Neuron (in vitro differentiated cells): ENCODE measurements around the gene PATL2.
"Not testable (repeated sequence)": the region's sequence is repeated elsewhere in the genome, so short reads cannot be mapped to it uniquely, and the experiment has no call there.

ENCODE experiments used
- H2AFZ ChIP-seq: one replicate; pipeline ENCODE4 v1.6.1; 2013; ENCODE audit warnings: low read depth, mild to moderate bottlenecking, inconsistent platforms, low read length, moderate library complexity
- H3K27me3 ChIP-seq: one replicate; pipeline ENCODE4 v1.6.1; 2013; ENCODE audit warnings: low read length; ENCODE audit not compliant: insufficient read depth
- H3K36me3 ChIP-seq: one replicate; pipeline ENCODE4 v1.6.1; 2013; ENCODE audit warnings: low read length; ENCODE audit not compliant: insufficient read depth
- H3K4me1 ChIP-seq: one replicate; pipeline ENCODE4 v1.6.1; 2013; ENCODE audit warnings: low read length; ENCODE audit not compliant: insufficient read depth
- H3K4me3 ChIP-seq: 2 replicates; pipeline ENCODE4 v1.5.1; 2013; ENCODE audit warnings: mild to moderate bottlenecking, low read length, moderate library complexity
- H3K9me3 ChIP-seq: one replicate; pipeline ENCODE4 v1.6.1; 2013; ENCODE audit warnings: low read length

Gene PATL2

DNA sequence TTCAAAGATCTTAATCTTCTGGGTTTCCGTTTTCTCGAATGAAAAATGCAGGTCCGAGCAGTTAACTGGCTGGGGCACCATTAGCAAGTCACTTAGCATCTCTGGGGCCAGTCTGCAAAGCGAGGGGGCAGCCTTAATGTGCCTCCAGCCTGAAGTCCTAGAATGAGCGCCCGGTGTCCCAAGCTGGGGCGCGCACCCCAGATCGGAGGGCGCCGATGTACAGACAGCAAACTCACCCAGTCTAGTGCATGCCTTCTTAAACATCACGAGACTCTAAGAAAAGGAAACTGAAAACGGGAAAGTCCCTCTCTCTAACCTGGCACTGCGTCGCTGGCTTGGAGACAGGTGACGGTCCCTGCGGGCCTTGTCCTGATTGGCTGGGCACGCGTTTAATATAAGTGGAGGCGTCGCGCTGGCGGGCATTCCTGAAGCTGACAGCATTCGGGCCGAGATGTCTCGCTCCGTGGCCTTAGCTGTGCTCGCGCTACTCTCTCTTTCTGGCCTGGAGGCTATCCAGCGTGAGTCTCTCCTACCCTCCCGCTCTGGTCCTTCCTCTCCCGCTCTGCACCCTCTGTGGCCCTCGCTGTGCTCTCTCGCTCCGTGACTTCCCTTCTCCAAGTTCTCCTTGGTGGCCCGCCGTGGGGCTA is at the start of gene PATL2, which contains the start of gene B2M:
Gene PATL2 (minus strand): TSS at position 228 of the 647 bp plus-strand sequence. CDS start 34,833 bp downstream, outside the sequence.
Gene B2M (plus strand): TSS at position 422 of the 647 bp plus-strand sequence. CDS start 30 bp downstream, at position 452.
- H2AFZ ChIP-seq: peak within 1 kb of the TSS; percentile 91
- peaks cover 11% of the 10 kb centered on the region for H3K4me1 ChIP-seq
- H3K9me3 ChIP-seq: no peaks in the 10 kb centered on the region
- H3K27me3 ChIP-seq: no peaks in the 10 kb centered on the region
- H3K36me3 ChIP-seq: peaks cover 13% of the 10 kb centered on the region
- H3K4me3 ChIP-seq: peak within 1 kb of the TSS; percentile 80

- peaks cover 2% of the 10 kb centered on the region for H3K9me3 ChIP-seq
- no peaks in the 10 kb centered on the region for H3K36me3 ChIP-seq
- H3K4me1 ChIP-seq: no peaks in the 10 kb centered on the region
- H3K4me3 ChIP-seq: no peak overlapping the region
- H3K27me3 ChIP-seq: peaks cover 2% of the 10 kb centered on the region
- H2AFZ ChIP-seq: no peak overlapping the region
These were observed 42.2 kb upstream of the PATL2 start for GRCh38 chr15:44753345-44753744.

- not testable (repeated sequence) for H3K27me3 ChIP-seq, H3K4me3 ChIP-seq, H3K9me3 ChIP-seq, H3K36me3 ChIP-seq, H2AFZ ChIP-seq, H3K4me1 ChIP-seq
These were observed 32.3 kb upstream of the PATL2 start for GRCh38 chr15:44743454-44743853.

DNA sequence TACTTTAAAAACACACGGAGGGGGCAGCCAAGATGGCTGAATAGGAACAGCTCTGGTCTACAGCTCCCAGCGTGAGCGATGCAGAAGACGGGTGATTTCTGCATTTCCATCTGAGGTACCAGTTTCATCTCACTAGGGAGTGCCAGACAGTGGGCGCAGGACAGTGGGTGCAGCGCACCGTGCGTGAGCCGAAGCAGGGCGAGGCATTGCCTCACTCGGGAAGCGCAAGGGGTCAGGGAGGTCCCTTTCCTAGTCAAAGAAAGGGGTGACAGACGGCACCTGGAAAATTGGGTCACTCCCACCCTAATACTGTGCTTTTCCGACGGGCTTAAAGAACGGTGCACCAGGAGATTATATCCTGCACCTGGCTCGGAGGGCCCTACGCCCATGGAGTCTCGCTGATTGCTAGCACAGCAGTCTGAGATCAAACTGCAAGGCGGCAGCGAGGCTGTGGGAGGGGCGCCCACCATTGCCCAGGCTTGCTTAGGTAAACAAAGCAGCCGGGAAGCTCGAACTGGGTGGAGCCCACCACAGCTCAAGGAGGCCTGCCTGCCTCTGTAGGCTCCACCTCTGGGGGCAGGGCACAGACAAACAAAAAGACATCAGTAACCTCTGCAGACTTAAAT is 28.2 kb upstream of the PATL2 start:
- H3K36me3 ChIP-seq, H2AFZ ChIP-seq, H3K27me3 ChIP-seq, H3K4me1 ChIP-seq, H3K4me3 ChIP-seq, H3K9me3 ChIP-seq: not testable (repeated sequence)

DNA sequence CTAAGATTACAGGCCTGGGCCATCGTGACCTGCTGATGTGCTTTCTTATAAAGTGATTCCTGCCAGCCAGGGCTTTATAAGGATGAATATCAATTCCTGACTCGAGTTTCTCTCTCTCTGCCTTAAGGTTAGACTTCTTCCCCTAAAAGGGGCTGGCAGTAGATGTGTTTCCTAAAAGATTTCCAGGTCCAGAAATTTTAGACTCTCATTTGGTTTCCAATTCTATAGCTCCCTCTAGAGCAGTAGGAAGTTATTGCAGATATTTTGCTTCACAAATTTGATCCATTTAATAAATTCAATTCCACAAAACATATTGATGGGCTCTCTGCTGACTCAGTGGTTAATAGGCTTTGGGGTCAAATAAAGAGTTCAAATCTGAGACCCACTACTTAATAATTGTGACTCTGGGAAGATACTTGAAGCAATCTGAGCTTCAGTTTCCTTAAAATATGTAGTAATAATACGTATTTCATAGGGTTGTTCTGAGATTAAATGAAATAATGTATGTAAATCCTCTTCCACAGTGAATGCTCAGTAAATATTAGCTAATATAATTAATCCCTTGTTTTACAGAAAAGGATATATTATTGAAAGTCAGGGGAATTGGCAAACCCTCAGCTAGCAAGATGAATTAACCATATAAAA is 27.3 kb upstream of the PATL2 start:
- no peaks in the 10 kb centered on the region for H3K27me3 ChIP-seq
- H3K9me3 ChIP-seq: no peaks in the 10 kb centered on the region
- H2AFZ ChIP-seq: no peak overlapping the region
- no peak overlapping the region for H3K4me3 ChIP-seq
- no peaks in the 10 kb centered on the region for H3K4me1 ChIP-seq
- no peaks in the 10 kb centered on the region for H3K36me3 ChIP-seq

DNA sequence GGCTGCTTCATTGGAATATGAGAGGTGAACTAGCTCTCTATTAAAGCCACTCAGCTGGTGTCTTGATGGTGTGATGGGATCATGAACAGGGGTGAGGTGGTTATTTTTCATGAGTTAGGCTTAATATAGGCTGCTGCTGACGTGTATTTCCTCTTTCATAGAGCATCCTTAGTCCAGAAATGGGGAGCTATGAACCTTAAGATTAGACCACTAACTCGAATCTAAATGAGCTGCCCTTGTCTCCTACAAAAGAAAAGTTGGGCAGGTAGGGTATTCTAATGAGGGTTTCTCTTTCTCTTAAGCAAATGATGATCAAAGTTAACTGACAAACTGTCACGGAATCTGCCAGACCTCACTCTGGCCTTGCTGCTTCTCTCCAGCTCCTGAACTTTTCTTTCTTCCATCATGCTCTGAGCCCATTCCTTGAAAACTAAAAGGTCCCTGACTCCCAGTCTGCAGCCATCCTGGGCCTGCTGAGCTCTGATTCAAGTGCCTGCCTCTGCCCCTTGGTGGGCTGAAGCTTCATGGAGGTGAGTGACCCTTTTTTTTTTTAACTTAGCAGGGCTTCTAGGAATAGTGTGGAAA is 25.1 kb upstream of the PATL2 start, which contains the start of gene TRIM69:
Gene TRIM69 (plus strand): TSS at position 348 of the 585 bp plus-strand sequence. CDS start 177 bp downstream, at position 525.
- H2AFZ ChIP-seq: no peak within 1 kb of the TSS
- peaks cover 14% of the 10 kb centered on the region for H3K36me3 ChIP-seq
- no peaks in the 10 kb centered on the region for H3K27me3 ChIP-seq

DNA sequence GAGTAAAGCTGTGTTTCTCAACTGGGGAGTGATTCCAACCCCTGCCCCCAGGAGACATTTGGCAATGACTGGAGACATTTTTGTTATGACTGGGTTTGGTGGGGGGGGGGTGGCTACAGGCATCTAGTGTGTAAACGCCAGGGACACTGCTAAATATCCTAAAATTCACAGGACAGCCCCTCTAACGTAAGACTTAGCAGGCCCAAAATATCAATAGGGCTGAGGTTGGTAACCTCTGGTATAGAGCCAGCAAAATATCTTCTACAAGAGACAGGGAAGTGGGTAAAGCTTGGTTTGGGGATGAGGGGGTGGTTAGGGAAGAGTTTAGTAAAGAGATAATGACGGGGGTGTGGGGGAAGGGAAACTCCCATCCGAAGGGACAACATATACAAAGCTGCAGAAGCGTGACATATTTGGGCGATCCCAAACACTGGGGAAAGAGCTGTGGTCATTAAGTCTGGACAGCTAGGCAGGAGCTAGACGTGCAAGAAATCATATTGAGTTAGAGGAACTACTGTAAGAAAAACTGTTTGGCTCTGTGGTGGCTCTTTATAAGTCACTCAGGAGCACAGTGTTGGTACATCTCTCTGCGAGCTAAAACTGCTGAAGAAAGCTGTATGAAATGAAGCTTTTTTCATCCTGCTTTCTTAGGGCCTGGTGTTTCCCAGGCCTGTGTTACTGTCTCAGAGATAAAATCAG is 24.5 kb upstream of the PATL2 start:
- peaks cover 17% of the 10 kb centered on the region for H3K36me3 ChIP-seq
- no peak overlapping the region for H3K4me3 ChIP-seq
- H3K9me3 ChIP-seq: no peaks in the 10 kb centered on the region
- H3K4me1 ChIP-seq: peaks cover 5% of the 10 kb centered on the region
- H2AFZ ChIP-seq: no peak overlapping the region
- H3K27me3 ChIP-seq: no peaks in the 10 kb centered on the region

More for the DNA sequence above, 25.1 kb upstream of the PATL2 start, which contains the start of gene TRIM69:
- peaks cover 4% of the 10 kb centered on the region for H3K4me1 ChIP-seq
- no peak within 1 kb of the TSS for H3K4me3 ChIP-seq
- H3K9me3 ChIP-seq: no peaks in the 10 kb centered on the region

GRCh38 chr15:44734839-44735481 is 23.8 kb upstream of the PATL2 start:
- Histone ChIP-seq H3K9me3 (no peaks in the 10 kb centered on the region), H3K4me3 (no peak overlapping the region), H3K4me1 (peaks cover 8% of the 10 kb centered on the region), H2AFZ (no peak overlapping the region), H3K27me3 (no peaks in the 10 kb centered on the region), H3K36me3 (peaks cover 17% of the 10 kb centered on the region)

- Histone ChIP-seq H3K27me3 (no peaks in the 10 kb centered on the region), H3K36me3 (peaks cover 17% of the 10 kb centered on the region), H3K4me3 (peak overlapping the region; percentile 56), H3K4me1 (peaks cover 11% of the 10 kb centered on the region), H2AFZ (peak overlapping the region; percentile 7), H3K9me3 (no peaks in the 10 kb centered on the region)
These were observed 18.4 kb upstream of the PATL2 start for GRCh38 chr15:44729408-44730127.

DNA sequence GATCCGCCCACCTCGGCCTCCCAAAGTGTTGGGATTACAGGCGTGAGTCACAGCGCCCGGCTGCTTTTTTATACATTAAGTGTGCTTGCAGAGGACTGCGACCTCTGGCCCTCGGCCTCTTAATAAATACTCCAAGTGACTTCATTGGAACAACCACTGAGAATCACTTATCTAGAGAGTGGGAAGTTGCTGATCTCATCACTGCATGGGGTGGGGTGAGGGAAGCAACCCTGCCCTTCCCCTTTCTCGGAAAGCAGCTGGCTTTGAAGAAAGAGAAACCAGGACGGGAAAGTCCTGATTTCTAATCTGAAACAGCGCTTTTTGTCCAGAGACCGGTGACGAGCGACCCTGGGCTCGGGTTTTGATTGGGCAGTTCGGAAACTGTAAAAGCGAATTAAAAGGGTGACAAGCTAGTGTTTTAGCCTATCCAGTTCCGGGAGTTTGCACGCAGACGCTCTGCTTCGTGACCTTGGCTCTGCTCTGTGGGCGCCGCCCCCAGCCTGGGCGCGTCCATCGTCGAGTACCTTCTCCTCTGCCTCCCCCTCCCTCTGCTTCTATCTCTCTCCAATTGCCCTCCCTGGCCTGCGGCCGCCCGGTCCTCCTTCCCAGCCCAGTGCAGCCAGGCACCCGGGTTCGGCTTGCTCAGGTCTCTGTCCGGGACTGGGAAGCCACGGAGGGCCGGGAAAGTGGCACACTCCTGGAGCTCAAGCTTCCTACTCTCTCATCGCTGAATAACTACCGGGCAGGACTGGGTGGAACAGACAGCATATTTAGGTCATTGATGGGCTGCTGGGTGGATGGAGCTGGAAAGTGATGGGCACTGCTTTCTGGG is 17.7 kb upstream of the PATL2 start:
- H3K9me3 ChIP-seq: no peaks in the 10 kb centered on the region
- peaks cover 11% of the 10 kb centered on the region for H3K4me1 ChIP-seq
- peak overlapping the region; percentile 56 for H3K4me3 ChIP-seq
- peak overlapping the region; percentile 7 for H2AFZ ChIP-seq
- H3K27me3 ChIP-seq: no peaks in the 10 kb centered on the region
- H3K36me3 ChIP-seq: peaks cover 17% of the 10 kb centered on the region

DNA sequence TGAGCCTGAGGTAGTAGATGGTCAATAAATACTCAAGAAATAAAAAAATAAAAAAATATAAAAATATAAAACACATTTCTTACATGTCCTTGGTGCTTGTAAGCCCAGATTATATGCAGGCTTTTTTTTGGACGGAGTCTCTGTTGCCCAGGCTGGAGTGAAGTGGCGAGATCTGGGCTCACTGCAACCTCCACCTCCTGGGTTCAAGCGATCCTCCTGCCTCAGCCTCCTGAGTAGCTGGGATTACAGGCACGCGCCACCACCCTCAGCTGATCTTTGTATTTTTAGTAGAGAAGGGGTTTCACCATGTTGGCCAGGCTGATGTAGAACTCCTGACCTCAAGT is 17.1 kb upstream of the PATL2 start:
- Histone ChIP-seq H2AFZ (peak overlapping the region; percentile 7), H3K4me1 (peaks cover 11% of the 10 kb centered on the region), H3K36me3 (peaks cover 17% of the 10 kb centered on the region), H3K4me3 (peak overlapping the region; percentile 56)
- H3K27me3 ChIP-seq, H3K9me3 ChIP-seq: not testable (repeated sequence)
